Measurements from ENCODE around the gene KCNA3.

DNA sequence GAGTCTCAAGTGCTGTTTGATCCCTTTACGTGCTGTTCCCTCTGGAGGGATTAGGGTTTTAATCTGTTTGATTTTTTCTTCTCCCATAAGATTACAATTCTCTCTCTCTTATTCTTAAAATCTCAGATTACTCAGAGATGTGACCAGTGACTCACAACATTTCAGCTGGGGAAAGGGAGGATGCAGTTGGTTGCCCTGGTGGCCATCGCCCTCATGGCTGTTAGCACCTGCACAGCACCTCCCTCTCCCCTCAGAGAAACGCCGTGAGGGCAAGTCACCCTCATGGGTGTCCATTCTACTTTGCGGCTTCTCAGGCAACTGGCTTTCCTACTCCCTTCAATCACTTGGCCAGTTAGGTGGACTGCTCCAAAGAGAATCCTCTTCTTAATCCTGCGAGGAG lies 42.4 kb upstream of the KCNA3 start:
- no peak for TF ChIP-seq EZH2 (IDR thresholded peaks at IDR 0.05; ENCODE audit: low read length, unreplicated experiment)
- TF ChIP-seq, protein P1, sequence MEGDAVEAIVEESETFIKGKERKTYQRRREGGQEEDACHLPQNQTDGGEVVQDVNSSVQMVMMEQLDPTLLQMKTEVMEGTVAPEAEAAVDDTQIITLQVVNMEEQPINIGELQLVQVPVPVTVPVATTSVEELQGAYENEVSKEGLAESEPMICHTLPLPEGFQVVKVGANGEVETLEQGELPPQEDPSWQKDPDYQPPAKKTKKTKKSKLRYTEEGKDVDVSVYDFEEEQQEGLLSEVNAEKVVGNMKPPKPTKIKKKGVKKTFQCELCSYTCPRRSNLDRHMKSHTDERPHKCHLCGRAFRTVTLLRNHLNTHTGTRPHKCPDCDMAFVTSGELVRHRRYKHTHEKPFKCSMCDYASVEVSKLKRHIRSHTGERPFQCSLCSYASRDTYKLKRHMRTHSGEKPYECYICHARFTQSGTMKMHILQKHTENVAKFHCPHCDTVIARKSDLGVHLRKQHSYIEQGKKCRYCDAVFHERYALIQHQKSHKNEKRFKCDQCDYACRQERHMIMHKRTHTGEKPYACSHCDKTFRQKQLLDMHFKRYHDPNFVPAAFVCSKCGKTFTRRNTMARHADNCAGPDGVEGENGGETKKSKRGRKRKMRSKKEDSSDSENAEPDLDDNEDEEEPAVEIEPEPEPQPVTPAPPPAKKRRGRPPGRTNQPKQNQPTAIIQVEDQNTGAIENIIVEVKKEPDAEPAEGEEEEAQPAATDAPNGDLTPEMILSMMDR (conservative IDR thresholded peaks at IDR 0.05; ENCODE audit: low read depth, low read length), result no peak
- TF ChIP-seq EZH2phosphoT487 (IDR thresholded peaks at IDR 0.05; ENCODE audit: borderline replicate concordance, low read length), result no peak

Data from PC-3 (cell line).